ENCODE data around the gene FAM81A.
"Not testable (repeated sequence)": the region's sequence is repeated elsewhere in the genome, so short reads cannot be mapped to it uniquely, and the experiment has no call there.

Gene FAM81A

DNA sequence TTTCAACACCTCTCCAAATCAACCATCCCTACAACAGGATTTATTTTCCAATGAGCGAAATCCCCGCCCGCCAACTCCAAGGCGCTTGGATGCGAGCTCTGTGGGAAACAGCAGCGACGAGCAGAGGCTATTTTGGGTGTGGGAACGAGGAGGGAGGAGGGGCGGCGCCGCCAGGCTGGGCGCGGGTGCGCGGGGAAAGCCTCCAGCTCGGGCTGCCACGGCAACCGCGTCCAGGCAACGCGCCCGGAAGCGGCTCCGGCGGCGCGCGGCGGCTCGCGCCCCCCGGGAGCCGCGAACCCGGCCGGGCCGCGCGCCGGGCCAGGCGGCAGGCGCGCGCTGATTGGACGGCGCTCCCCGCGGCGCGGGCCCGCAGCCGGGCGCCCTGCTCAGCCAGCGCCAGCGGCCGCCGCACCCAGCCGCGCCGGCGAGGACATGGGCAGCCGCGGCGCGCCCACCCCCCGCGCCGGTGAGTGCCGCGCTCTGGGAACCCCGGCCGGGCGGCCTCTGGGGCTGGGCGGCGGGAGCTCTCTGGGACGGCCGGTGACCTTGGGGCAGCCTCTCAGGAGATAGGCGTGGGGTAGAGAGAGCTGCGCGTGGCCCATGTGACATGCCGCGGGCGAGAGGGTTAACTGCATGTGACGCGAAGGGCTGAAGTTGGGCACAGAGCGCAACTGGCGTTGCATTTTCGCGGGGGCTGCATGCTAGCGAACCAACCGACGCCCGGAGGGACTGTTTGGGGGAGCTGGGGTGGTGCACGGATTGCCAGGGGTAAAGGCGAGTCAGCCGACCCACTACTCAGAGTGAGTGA is at the start of gene FAM81A:
TSS of gene FAM81A (plus strand) at position 370 of the 808 bp plus-strand sequence. CDS start 20,441 bp downstream, outside the sequence.
- DNase-seq: peak; percentile 24

DNA sequence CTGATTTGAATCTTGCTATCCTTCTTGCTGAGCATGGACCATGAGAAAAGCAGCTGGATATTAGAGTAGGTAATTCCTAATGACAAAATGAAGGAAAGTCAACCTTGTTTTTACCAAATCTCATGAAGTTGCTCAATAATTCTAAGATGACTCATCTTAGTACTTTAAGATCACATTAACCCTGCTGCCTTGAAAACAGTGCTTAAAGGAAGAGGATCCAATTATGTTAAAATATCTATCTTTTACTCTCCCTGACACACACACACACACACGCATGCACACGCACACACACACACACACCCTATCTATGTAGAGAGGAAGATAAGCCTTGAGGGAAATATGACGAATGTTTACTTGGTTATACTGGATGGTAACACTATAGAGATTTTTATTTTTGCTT is 49.3 kb upstream of the FAM81A start:
- no peak for DNase-seq

DNA sequence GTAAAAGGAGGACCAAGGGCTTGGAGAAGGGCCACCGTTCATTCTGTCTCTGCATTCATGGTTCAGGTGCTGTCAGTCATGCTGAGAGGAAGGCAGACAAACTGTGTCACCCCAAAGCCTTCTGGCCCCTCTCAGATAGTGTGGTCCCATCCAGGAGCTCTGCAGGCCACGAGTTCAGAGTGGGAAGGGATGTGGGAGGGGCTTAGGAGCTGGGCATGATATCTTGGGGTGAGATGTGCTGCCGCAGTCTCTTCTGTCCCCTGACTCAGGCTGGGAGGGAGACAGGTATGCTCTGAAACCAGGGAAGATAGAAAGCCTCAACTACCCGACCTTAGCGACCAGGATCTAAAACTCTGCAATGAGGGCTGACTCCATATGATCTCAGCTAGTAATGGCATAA is 45.7 kb upstream of the FAM81A start:
- DNase-seq: no peak

DNA sequence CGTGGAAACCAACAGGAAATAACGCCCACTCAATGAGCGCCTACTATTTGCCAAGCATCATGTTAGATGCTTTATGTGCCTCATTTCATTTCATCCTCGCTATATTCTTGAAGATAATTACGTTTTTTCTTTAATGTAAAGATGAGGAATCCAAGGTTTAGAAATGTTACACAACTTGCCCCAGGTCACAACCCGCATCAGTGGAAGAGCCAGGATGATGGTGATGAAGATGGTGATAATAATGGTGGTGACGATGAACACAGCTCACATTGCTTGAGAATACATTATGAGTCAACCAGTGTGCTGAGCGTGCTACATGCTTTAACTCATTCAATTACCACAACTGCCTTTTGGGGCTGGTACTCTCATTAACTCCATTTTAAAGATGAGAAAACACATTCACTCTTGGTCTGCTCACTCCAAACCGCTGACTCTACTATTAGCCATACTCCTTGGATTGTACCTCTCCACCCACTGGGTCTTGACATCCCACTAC is 43.8 kb upstream of the FAM81A start:
- DNase-seq: no peak

DNA sequence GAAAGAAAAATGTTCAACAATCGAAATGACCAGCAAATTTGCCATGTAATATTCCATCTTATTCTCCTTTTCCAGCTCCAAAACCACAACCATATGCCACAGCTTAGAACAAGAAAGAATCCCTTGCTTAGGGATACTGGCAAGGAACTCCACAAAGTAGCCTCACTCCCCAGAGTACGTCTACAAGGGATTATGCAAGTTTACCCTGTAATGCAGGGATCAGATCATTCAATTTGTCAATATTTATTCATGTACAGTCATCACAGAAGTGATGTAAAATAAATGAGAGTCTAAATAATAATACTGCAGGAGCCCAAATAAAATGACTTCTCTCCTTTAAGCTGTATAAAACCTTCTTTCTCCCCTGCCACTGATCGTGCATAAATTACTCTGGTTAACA is 41.8 kb upstream of the FAM81A start:
- no peak for DNase-seq

DNA sequence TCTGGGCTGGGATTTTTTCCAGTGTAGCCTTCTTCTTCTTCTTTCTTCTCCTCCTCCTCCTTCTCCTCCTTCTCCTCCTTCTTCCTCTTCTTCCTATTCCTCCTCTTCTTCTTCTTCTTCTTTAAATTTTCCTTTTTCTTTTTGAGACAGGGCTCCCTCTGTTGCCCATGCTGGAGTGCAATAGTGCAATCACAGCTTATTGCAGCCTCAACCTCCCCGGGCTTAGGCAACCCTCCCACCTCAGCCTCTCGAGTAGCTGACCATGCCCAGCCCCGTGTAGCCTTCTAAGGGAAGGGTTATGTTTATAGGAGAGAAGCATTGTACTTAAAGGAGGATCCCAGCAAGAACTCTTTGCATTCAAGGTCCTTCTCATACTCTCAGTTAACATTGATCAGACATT is 41.3 kb upstream of the FAM81A start:
- DNase-seq: no peak

DNA sequence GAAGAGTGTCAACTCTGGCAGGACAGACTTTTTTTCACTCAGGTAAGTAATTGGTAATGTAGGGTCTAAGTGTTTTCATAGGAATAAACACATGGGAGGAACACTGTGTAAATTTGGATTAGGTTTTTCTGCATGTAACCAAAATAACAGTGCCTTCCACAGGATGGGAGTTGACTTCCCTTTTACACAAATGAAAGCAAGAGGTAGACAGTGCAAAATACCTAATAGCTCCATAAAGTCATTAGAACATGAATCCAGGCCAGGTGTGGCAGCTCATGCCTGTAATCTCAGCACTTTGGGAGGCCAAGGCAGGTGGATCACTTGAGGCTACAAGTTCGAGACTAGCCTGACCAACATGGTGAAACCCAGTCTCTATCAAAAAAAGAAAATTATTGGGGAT is 39.8 kb upstream of the FAM81A start:
- no peak for DNase-seq

DNA sequence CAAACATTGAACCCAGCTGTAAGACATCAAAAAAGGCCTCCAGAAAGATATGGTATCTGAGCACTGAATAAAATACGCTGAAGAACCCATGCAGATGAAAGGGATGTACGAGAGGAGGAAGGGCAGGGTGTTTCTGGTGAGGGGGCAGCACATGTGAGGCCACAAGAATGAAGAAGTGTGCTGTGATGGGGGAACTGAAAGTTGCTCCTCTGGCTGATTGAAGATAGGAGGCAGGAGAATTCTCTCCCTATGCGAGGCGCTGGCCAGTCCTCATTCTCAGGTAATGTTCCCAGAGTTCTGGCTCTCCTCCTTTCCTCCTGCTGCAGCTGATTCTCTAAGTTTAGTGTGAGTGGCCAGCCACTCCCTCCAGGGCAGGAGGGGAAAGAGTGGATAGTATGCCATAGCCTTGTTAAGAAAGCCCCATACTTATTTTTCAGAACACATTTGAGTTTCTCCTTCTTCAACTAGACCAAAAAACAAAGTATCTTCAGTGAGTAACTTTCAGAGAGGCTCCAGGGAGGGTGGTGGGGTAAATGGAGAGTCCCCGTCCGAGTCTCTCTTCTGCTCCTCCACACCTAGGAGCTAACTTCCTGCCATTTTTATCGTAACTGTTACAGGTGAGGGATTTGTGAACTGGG is 38.4 kb upstream of the FAM81A start:
- DNase-seq: no peak

DNA sequence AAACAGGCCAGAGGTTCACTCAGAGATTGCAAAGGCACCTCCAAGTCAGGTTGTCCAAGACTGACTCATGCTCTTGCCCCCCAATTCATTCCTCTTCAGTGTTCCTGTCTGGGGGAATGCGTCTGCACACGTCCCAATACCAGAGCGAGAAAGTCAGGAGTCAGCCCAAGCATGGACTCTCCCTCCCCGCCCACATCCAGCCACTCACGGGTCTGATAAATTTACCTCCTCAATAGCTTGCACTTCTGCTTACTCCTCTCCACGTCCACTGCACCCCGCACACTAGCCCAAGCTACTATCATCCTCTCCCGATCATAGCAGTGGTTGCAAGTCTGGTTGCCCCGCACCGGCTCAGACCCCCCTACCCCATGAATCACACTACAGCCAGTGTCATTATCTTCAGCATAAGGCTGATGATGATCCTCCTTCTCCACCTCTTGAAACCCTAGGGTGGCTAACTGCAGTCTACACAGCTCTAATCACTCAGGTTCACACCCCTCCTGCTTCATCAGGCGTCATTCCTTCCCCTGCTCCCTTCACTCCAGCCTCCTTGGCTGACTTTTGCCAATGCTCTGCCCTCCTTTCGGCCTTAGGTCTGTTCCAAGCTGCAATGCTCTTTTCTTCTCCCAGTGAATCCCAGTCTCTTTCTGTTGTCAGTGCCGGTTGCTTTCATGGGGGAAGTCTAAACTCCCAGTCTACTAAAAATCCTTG is 37.7 kb upstream of the FAM81A start:
- no peak for DNase-seq

DNA sequence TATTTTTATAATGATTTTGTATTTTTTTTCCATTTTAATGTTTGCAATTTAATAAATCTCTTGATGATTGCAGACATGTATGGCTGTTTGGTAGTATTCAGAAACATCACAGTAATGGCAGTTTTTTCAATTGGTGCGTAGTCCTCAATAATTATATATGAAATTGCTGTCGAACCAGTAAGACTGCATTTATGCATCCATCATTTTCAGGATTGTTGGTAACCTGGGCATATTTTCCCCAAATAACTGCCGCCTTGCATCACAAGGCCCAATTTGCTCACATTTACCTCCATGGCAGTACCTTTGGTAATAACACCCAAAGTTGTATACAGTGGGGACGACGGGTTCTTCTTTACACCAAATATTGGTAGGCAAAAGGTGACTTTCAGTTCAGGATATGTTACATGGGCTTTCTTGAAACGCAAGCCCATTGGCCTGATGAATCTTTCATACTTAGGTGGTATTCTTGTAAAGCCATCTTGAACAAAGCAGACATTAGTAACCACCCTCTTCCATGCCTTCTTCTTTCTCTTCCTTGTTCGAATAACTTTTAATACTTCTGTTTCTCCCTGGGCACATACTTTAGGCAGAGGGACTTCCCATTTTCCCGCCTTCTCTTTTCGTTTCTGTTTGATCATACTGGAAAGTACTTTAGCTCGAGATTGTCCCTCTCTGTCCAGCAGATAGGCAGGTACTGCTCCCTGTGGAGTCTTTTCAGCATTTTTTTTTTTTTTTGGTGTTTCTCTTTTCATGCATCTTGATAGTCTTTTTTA is 36.7 kb upstream of the FAM81A start:
- DNase-seq: peak; percentile 0

DNA sequence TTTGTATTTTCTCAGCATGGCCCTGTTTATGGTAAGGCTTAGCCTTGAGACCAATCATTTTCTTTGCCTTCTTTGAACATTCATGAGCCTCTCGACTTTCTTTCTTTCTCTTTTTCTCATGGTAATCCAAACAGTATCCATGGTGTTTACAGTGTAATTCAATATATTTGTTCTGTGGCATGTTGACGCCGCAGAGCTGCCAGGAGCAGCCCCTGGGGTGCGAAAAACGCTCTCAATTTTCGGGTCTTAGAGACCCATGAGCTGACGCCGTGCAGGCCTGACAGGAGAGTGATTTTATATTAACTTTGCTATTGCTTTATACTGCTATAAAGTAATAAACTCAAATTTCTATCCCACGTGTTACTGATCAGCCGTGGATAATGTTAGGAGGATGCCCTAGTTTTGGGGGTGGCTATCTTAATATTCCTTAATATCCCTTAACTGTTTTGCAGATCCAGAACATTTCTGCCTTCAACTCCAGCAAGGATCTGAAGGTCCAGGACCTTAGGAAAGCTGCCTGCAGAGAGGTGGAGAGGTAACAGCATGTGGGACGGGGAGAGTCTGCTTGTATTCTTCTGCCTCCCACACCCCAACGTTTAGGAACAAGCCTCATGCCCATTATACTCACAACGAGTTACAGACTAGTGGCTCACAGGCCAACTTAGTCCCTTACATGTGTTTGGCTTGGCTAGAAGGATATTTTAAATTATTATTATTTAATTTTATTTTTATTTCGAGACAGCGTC is 36.0 kb upstream of the FAM81A start:
- DNase-seq: peak; percentile 46

DNA sequence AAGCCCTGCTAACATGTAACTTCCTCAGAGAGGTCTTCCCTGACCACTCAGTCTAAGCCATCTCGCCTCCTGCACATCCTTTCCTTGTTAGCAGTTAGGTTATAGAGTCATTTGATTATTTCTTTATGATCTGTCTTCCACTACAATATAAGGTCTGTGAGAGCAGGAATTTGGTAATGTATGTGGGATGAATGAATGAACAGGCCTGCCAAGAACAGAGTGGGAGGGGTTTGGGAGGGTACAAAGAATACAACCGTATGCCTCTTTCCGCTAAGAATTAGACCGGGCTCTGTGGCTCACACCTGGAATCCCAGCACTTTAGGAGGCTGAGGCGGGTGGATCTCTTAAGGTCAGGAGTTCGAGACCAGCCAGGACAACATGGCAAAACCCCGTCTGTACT is 32.9 kb upstream of the FAM81A start:
- DNase-seq: no peak

DNA sequence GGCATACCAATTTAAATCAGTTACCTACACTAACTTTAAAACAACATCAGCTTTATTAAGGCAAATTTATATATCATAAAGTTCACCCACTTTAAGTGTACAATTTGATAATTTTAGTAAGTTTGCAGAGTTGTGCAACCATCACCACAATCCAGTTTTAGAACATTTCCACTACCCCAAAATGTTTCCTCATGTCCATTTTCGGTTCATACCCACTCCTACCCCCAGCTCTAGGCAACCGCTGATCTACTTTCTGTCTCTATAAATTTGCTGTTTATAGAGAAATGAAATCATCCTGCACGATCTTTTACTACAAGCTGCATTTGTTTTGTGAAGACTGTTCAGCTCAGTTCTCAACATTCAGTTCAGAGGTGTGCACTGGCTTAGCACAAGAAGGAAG is 31.5 kb upstream of the FAM81A start:
- no peak for DNase-seq

DNA sequence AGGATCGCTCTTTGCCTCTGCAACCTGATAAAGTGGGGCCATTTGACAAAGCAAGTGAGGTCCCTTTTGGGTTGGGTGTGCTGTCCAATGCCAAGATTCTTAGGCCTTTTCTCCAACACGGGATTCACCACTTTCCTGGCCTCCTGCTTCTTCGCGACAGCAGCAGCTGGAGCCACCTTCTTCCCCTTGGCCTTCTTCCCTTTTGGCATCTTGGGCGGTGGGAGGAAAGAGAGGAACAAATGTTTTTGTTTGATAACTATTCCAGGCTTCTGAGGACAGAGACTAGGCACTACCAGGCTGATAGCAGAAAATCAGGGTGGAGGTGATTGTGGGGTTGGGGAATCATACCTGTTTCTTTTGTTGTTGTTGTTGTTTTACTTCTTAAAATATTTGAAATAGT is 30.0 kb upstream of the FAM81A start:
- DNase-seq: no peak

DNA sequence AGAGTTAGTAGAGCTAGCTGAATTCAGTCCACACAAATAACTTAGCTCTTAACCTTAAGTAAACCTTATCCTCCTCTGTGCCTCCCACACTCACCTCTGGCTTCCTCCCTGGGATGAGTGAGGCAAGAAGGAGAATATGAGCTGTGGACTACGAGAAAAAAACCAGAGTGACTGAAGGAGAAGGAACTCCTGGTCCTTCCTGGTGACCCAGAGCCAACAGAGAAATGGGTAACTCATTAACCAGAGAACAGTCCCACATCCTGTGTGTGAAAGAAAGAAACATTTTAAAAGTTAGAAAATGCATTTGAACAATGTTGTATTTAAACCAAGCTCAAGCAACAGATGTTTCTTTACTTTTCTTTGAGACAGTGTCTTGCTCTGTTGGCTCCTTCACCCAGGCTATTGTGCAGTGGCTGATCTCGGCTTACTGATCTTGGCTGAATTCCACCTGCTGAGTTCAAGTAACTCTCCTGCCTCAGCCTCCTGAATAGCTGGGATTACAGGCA is 27.5 kb upstream of the FAM81A start:
- no peak for DNase-seq

DNA sequence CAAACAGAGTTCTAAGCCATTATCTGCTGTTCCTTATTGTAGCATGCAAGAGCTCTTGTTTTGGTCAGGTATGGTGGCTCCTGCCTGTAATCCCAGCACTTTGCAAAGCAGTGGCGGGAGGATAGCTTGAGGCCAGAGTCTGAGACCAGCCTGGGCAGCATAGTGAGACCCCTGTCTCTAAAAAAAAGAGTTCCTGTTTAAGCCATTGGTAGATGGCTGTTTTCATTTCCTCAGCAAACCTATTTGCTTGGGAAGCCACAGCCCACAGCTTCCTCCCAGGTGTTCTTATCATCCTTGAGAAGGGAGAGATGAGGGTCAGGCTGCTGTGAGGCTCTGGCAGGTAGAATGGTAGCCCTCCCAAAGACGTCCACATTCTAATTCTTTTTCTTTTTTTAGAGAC is 24.4 kb upstream of the FAM81A start:
- DNase-seq: no peak

DNA sequence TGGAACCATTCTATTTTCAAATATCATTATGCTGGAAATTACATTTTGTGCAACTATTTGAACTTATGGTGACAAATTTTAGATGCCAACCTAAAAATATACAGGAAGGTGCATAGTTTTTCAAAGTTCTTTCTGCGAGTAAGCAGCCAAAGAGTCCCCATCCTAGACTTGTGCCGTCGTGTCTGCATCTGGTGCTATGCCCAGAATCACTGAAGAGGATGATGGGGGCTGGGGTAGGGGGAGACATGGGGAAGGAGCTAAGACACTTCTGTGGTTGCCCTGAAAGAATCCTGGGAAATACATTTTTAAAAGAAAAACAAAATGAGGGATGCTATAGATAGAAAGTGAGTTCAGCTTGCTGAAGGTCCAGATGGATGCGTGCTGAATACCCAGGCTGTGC is 21.2 kb upstream of the FAM81A start:
- no peak for DNase-seq

DNA sequence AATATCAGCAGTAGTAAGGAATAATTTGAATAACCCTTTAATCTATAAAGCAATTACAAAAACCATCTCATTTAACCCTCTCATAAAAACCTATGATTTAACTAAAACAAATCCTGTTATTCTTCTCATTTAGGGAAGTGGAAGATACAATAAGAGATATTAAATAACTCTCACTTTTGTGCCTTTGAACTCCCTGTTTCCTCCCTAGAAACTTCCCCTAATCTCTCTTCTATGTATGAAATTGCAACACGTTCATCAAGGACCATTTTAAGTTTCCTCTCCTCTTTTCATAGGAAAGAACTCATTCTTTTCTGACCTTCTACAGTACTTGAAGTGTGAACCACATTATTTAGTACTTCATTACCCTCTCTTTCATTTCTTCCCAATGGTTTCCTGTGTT is 18.8 kb upstream of the FAM81A start:
- no peak for DNase-seq

DNA sequence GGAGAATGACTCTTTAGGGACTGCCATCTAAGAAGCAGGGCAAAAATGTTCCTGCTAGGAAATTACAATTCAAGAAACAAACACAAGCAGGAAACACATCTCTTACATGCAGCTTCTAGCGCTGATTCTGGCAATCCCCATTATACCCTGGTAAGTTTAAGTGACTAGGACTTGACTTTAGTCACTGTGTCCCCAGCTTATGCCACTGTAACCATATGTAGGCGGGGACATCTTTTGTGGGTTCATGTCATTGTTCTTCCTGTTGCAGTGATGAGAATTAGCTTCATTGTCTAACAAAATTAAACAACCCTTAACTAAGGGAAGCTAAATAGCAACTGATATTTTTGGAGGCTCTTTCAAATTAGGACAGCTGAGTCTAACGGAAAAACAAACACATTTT is 17.9 kb upstream of the FAM81A start:
- DNase-seq: no peak

DNA sequence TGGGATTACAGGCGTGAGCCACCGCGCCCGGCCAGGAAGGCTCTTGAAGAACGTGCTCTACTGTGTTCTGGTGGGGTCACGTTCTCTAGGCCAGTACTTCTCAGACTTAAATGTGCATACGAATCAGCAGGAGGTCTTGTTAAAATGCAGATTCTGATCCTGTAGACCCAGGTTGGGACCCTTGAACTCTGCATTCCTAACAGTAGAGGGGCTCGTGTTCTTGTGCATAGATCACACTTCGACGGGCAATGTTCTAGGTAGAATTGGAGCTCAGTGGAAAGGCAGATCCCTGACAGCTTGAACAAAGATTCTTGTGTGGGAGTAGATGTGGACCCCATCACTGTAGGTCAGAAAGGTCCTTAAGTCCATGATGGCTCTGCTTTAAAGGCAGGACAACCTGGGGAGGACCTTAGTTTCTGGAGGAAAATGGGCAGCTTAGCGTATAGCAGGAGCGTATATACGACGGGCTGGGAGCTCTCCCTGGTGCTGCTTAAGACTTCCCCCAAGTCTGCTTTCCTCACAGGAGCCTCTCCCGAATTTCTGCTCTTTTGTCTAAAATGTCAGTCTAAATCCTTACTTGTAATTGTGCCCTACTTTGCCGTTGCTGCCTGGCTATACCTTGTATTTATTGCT is 16.9 kb upstream of the FAM81A start:
- no peak for DNase-seq

DNA sequence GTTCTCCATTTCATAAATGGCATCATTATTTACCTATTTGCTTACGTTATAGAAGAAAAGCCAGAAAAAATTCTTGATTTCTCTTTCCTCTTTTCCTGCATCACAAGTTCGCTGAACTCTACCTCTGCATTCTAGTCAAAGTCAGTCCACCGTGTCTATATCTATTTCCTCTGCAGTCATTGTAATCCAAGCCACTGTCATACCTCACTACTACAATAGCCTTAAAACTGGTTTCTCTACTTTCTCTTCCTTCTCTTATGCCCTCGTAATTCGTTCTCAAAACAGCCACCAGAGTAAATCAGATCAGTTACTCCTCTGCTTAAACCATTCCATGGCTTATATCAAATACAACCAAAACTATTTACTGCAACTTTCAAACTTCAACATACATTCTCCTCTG is 13.4 kb upstream of the FAM81A start:
- DNase-seq: peak; percentile 52

DNA sequence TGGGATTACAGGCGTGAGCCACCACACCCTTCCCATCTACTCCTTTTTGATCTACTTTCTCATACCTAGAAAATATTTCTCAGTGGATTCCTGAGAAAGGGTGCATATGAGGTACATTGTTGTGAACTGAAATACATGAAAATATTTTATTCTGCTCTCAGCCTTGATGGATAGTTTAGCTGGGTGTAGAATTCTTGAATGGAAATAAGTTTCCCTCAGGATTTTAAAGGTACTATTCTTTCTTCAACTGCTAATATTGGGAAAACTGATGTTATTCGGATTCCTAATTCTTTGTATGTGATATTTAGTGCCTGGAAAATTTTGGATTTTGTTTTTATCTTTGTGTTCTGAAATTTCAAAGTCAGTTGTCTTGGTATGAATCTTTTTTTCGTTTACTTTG is 9.1 kb upstream of the FAM81A start:
- DNase-seq: not testable (repeated sequence)
